ENCODE results near the gene ANKIB1.
"Not testable (repeated sequence)": the region's sequence is repeated elsewhere in the genome, so short reads cannot be mapped to it uniquely, and the experiment has no call there.

ANKIB1 gene

GRCh38 chr7:92442720-92443119 is 196.9 kb downstream of the ANKIB1 start:
- DNase-seq (ENCODE audit: extremely low read depth in 1 of 2, low read depth in 1 of 2): not testable (repeated sequence)

DNA sequence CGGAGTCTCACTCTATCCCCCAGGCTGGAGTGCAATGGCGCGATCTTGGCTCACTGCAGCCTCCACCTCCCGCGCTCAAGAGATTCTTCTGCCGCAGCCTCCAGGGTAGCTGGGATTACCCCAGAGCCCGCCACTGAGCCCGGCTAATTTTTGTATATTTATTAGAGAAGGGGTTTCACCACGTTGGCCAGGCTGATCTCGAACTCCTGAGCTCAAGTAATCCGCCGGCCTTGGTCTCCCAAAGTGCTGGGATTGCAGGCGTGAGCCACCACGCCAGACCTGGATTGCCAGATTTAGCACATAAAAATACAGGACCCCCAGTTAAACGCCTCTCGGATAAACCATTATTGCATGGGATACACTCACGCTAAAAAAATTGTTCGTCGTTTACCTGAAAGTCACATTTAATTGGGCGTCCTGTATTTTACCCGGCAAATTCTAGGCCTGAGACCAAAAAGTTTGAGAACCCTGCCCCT is 201.1 kb downstream of the ANKIB1 start:
- DNase-seq (ENCODE audit: extremely low read depth in 1 of 2, low read depth in 1 of 2): no peak

- peak; percentile 51 to 64 for DNase-seq (ENCODE audit: extremely low read depth in 1 of 2, low read depth in 1 of 2)
Observed at GRCh38 chr7:92447345-92448204, 201.8 kb downstream of the ANKIB1 start, which contains the start of gene GATAD1. GATAD1 (plus strand) TSS chr7:92447482; CDS start chr7:92447730, 248 bp downstream.

DNA sequence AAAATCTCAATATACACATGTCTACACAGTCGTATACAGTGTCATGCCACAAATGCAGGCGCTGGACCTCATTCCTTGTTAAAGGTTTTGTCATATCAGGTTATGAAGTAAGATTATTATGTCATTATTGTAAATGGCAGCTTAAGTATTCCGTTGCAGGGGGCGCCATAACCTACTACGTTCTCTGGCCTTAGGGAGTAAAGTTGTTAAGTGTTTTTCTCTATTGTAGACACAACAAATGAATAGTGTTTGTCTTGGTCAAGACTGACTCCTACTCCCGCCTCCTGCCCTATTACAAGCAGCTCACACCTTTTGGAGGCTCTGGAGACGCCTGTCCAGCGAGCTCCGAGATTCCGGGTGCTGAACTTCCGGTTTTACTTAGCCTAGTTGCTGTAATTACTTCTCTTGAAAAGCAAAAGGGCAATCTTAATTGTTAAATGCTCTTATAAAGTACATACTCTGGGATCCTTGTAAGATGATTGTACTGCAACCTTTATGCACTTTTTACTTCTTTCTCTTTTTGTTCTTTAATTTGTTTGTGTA is 202.5 kb downstream of the ANKIB1 start:
- DNase-seq (ENCODE audit: extremely low read depth in 1 of 2, low read depth in 1 of 2): peak in 1 of 2 donors; percentile 22

All from activated CD8-positive, alpha-beta memory T cell treated with anti-CD3 and anti-CD28 coated beads for 1 hour (primary cell).